C4-2B (cell line): ENCODE data around the gene SH3RF3.

Source experiments
- H3K27ac ChIP-seq: fragments of 450-650 bp; 2 replicates; pipeline ENCODE4 v1.5.1; 2017
- ZFX ChIP-seq: fragments of 450-650 bp; IDR thresholded peaks from 2 replicates; pipeline ENCODE4 v1.6.1; 2017
- TF ChIP-seq, protein P1 (sequence below): fragments of 450-650 bp; conservative IDR thresholded peaks from 2 replicates; pipeline ENCODE4 v1.5.1; 2017; ENCODE audit warnings: mild to moderate bottlenecking

The SH3RF3 gene

GRCh38 chr2:109475531-109476210 lies 346.7 kb downstream of the SH3RF3 start:
- TF ChIP-seq, protein P1, sequence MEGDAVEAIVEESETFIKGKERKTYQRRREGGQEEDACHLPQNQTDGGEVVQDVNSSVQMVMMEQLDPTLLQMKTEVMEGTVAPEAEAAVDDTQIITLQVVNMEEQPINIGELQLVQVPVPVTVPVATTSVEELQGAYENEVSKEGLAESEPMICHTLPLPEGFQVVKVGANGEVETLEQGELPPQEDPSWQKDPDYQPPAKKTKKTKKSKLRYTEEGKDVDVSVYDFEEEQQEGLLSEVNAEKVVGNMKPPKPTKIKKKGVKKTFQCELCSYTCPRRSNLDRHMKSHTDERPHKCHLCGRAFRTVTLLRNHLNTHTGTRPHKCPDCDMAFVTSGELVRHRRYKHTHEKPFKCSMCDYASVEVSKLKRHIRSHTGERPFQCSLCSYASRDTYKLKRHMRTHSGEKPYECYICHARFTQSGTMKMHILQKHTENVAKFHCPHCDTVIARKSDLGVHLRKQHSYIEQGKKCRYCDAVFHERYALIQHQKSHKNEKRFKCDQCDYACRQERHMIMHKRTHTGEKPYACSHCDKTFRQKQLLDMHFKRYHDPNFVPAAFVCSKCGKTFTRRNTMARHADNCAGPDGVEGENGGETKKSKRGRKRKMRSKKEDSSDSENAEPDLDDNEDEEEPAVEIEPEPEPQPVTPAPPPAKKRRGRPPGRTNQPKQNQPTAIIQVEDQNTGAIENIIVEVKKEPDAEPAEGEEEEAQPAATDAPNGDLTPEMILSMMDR = no peak
- no peak for TF ChIP-seq ZFX
- H3K27ac ChIP-seq = no peak overlapping the region

DNA sequence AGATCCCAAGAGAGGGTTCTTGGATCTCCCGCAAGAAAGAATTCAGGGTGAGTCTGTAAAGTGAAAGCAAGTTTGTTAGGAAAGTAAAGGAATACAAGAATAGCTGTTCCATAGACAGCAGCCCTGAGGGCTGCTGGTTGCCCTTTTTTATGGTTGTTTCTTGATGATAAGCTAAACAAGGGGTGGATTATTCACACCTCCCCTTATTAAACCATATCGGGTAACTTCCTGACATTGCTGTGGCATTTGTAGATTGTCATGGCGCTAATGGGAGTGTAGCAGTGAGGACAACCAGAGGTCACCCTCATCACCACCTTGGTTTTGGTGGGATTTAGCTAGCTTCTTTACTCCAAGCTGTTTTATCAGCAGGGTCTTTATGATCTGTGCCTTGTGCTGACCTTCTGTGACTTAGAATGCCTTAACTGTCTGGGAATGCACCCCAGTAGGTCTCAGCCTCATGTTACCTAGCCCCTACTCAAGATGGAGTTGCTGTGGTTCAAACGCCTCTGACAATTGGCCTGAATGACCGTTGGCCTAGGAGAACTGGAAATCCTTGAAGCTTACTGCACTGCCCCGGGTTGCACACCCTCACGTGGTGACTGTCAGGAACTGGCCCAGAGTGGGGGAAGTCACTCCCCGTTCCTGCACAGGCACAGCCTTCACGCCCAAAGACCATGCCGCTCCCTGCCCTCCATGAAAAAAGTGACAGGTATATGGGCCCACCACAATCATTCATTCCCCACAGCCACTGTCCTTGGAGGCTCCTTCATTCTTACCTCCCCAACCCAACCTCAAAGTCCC lies 347.8 kb downstream of the SH3RF3 start:
- H3K27ac ChIP-seq = no peak overlapping the region; the same call in 1 of the 2 replicates
- TF ChIP-seq, protein P1 = no peak
- TF ChIP-seq ZFX = no peak

GRCh38 chr2:109478906-109479493 lies 350.0 kb downstream of the SH3RF3 start:
- H3K27ac ChIP-seq = peak overlapping the region; percentile 87; the same call in 1 of the 2 replicates
- TF ChIP-seq, protein P1 = no peak
- TF ChIP-seq ZFX = no peak

GRCh38 chr2:109479804-109480203 lies 350.8 kb downstream of the SH3RF3 start:
- TF ChIP-seq ZFX = no peak
- TF ChIP-seq, protein P1 = no peak
- H3K27ac ChIP-seq = peak overlapping the region; percentile 87

DNA sequence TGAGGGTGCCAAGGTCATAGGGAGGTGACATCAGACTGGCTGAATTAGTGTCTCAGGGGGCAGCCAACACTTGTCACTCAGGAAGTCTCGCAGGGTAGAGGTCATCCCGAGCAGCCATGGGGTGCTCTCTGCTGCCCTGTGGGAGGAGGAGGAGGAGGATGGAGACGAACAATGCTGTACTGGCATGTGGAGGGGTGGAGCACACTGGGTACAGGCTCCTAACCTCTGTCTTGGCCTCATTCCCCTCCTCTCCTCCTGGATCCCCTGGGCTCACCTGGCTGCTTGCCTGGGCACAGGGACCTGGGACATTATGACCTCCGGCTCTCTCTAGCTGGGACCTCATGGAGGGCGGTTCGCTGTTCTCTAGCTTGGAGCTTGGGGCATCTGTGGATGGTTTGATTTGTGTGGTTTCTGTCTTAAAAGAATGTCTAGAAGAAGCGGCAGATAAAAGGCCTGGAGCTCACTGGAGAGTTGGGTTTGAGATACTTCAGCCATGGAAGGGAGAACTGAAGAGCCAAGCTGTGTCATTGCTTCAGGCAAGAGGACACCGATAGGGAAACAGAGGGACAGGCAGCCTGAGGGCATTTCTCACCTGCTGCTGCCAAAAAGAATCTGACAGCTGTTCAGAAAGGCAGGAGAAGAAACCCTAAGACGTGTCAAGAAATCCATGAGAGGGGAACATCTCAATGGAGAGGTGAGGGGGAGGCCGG lies 351.6 kb downstream of the SH3RF3 start:
- H3K27ac ChIP-seq = peak overlapping the region; percentile 87
- TF ChIP-seq, protein P1 = no peak

DNA sequence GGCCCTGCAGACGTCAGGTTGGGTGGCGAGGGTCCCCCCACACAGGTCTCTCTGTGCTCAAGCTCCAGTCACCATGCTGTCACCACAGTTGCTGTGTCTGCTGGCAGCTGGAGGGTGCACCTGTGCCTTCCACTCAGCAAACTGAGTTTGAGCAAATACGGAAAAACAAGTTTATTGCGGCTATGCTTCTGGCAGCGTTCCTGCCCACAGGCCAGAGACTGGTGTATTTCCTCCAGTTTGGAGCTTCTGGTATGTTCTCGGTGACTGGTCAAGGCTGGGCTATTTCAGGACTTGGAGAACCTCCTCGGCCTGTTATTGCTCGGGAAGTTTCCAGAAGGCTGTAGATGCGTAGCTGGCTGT lies 352.2 kb downstream of the SH3RF3 start:
- H3K27ac ChIP-seq = peak overlapping the region; percentile 87
- TF ChIP-seq, protein P1 = no peak
- TF ChIP-seq ZFX = no peak
